Right lung (tissue), 5 donors: ENCODE measurements around the gene FAM20A. TPM values are rescaled to one million over a fixed set of nuclear protein-coding genes. Genes with fewer than 3 reads are reported as not detected.

Source experiments
- DNase-seq, 2 donors: peaks; one replicate each; pipeline ENCODE4 v3.0.0-alpha.2; 2013
- polyA plus RNA-seq, 5 donors: library from polyadenylated mRNA; unstranded; fragments of 120-200 nt; gene quantifications; one replicate each; pipeline versions ENCODE4 v1.2.1 to v1.2.3, GENCODE V29; 2013; ENCODE audit warnings: inconsistent platforms in 1 of 5, low replicate concordance in 1 of 5; ENCODE audit not compliant: insufficient read length in 5 of 5, insufficient read depth in 1 of 5

FAM20A gene
- polyA plus RNA-seq, 5 donors = 5.1 to 6.0 (median 5.3) TPM

GRCh38 chr17:68611353-68612208 is 10.4 kb upstream of the FAM20A start:
- DNase-seq = no peak

GRCh38 chr17:68610554-68610953 is 9.4 kb upstream of the FAM20A start:
- DNase-seq = no peak

GRCh38 chr17:68608515-68609130 is 7.5 kb upstream of the FAM20A start:
- no peak for DNase-seq

GRCh38 chr17:68606451-68607307 is 5.5 kb upstream of the FAM20A start:
- no peak for DNase-seq

- DNase-seq = no peak
These were observed 4.7 kb upstream of the FAM20A start for GRCh38 chr17:68605914-68606313.

- no peak for DNase-seq
These were observed 2.5 kb upstream of the FAM20A start for GRCh38 chr17:68603656-68604055.

- no peak for DNase-seq
These were observed 1.9 kb upstream of the FAM20A start for GRCh38 chr17:68603027-68603426.

GRCh38 chr17:68602289-68602688 is 1.1 kb upstream of the FAM20A start:
- no peak for DNase-seq

GRCh38 chr17:68601565-68602288 is 560 bp upstream of the FAM20A start:
- DNase-seq = no peak

GRCh38 chr17:68600067-68600930 is 868 bp downstream of the FAM20A start:
- no peak for DNase-seq

GRCh38 chr17:68599552-68600066 is 1.6 kb downstream of the FAM20A start:
- no peak for DNase-seq

GRCh38 chr17:68599091-68599490 is 2.1 kb downstream of the FAM20A start:
- DNase-seq = no peak

- no peak for DNase-seq
These were observed 2.6 kb downstream of the FAM20A start for GRCh38 chr17:68598545-68598961.

GRCh38 chr17:68598074-68598473 is 3.1 kb downstream of the FAM20A start:
- DNase-seq = no peak

GRCh38 chr17:68596411-68596945 is 4.7 kb downstream of the FAM20A start:
- no peak for DNase-seq

- DNase-seq = no peak
These were observed 5.2 kb downstream of the FAM20A start for GRCh38 chr17:68595986-68596385.

- DNase-seq = no peak
These were observed 5.7 kb downstream of the FAM20A start for GRCh38 chr17:68595496-68595895.

GRCh38 chr17:68594552-68594951 is 6.6 kb downstream of the FAM20A start:
- no peak for DNase-seq

- no peak for DNase-seq
These were observed 8.2 kb downstream of the FAM20A start for GRCh38 chr17:68592682-68593641.
